ENCODE results near the gene PPFIA4. TPM values are rescaled to one million over a fixed set of nuclear protein-coding genes. Genes with fewer than 3 reads are reported as not detected.
"Not testable (repeated sequence)": the region's sequence is repeated elsewhere in the genome, so short reads cannot be mapped to it uniquely, and the experiment has no call there.

Gene PPFIA4
- 122 and 180 TPM in 2 replicates for total RNA-seq
- 110 TPM for polyA plus RNA-seq (2012)

GRCh38 chr1:203026031-203026665 is at the start of gene PPFIA4:
Gene PPFIA4, plus strand, starts transcription at chr1:203026491. Its CDS starts 12,518 bp downstream, at chr1:203039009.
- DNase-seq (ENCODE audit: low read depth): peak; percentile 91

DNA sequence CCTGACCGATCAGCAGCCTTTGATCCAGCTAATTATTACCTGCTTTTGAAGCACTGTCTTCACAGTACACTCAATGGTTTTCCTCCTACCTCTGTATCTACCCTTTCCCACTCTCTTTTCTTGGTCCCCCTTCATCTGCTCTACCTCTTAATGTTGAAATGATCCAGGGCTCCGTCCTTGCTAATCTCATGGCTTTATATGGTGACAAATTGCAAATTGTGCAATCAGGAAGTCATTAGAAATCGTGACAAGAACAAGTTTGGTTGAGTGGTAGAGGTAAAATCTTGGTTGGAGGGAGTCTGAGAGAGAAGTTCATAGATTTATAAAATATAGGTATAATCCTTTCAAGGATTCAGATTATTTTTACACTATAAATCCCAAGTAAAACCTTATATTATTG is 49.7 kb upstream of the PPFIA4 start:
- no peak for DNase-seq (ENCODE audit: low read depth)

- no peak for DNase-seq (ENCODE audit: low read depth)
Observed at GRCh38 chr1:202979459-202979858, 46.8 kb upstream of the PPFIA4 start.

DNA sequence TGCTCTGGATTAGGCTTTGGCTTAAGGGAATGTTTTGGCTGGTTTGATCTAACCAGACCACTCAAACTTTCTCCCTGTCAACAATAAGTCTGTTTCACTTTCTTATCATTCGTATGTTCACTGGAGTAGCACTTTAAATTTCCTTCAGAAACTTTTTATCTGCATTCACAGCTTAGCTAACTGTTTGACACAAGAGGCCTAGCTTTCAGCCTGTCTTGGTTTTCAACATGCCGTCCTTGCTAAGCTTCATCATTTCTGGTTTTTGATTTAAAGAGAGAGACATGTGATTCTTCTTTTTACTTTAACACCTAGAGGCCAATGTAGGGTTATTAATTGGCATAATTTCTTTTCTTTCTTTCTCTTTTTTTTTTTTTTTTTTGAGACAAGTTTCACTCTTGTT is 44.4 kb upstream of the PPFIA4 start:
- no peak for DNase-seq (ENCODE audit: low read depth)

DNA sequence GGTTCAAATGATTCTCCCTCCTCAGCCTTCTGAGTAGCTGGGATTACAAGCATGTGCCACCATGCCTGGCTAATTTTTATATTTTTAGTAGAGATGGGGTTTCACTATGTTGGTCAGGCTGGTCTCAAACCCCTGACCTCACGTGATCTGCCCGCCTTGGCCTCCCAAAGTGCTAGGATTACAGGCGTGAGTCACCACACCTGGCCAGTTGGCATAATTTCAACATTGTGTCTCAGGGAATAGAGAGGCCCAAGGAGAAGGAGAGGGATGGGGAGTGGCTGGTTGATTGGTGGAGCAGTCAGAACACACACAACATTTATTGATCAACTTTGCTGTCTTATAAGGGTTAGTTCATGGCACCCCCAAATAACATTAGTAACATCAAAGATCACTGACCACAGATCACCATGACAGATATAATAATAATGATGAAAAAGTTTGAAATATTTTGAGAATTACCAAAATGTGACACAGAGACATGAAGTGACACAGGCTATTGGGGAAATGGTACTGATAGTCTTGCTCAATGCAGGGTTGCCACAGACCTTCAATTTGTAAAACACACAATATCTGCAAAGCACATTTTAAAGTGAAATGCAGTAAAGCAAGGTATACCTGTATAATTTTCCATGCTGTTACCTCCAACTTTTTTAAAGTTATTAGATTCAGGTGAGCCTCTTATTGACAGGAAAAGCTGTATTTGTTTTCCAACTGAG is 43.4 kb upstream of the PPFIA4 start:
- peak; percentile 41 for DNase-seq (ENCODE audit: low read depth)

GRCh38 chr1:202986120-202986519 is 40.2 kb upstream of the PPFIA4 start:
- DNase-seq (ENCODE audit: low read depth): not testable (repeated sequence)

- peak; percentile 21 for DNase-seq (ENCODE audit: low read depth)
Observed at GRCh38 chr1:202987255-202987654, 39.0 kb upstream of the PPFIA4 start.

DNA sequence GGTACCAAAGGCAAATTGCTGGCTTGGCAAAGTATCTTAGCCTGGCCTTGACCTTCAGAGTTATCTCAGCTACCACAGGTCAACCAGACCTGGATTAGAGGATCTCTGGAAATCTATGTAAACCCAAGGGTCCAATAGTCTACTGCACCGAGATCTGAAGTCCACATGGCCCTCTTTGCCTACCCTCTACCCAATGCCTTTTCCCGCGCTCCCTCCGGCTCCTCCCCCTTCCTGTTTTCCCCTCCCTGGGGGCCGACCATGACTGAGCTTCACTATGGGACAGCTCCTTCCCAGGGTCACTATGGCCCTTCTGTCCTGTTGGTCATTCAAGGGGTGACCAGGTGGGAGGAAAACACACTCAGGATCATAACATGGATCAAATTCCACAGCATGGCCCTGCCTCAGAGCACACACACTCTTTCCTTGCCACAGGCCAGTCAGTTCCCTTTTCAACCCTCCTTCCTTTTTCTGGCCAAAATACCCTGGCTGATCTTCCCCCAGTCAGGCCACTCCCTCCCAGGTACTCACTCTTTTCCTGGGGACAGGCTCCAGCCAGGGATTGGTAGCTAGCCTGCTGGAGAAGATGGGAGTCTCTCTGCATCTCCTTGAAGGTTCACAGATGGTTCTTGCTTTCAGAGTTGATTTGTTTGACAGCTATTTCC is 38.2 kb upstream of the PPFIA4 start:
- DNase-seq (ENCODE audit: low read depth): no peak

- DNase-seq (ENCODE audit: low read depth): no peak
Observed at GRCh38 chr1:202989879-202990278, 36.4 kb upstream of the PPFIA4 start.

DNA sequence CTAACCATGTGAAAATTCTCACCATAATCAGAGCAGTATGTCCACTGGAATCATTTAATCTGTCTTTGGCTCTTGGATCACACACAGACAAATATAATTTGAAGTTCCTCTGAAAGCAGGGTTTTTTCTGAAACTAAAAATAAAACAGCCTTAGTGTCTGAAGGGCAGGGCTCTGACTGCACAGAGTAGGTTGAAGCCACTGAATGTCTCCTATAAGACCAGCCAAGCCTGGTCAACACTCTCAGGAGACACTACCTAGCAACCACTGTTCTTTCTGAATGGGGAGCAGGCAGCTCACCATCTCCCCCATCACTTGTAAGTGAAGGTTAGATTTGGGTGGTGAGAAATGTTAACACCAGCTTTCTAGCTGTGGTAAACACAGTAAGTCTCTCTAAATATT is 35.2 kb upstream of the PPFIA4 start:
- DNase-seq (ENCODE audit: low read depth): no peak

DNA sequence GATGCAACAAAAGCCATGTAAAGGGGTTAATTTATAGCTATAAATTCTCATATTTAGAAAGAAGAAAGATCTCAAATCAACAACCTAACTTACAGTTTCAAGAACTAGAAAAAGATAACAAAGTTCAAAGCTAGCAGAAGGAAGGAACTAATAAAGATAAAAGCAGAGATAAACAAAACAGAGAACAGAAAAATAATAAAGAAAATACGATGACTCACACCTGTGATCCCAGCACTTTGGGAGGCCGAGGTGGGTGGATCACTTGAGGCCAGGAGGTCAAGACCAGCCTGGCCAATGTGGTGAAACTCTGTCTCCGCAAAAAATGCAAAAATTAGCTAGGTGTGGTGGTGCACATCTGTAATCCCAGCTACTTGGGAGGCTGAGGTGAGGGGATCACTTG is 31.5 kb upstream of the PPFIA4 start:
- DNase-seq (ENCODE audit: low read depth): no peak

- DNase-seq (ENCODE audit: low read depth): peak; percentile 71
Observed at GRCh38 chr1:202998836-202999750, 27.2 kb upstream of the PPFIA4 start.

DNA sequence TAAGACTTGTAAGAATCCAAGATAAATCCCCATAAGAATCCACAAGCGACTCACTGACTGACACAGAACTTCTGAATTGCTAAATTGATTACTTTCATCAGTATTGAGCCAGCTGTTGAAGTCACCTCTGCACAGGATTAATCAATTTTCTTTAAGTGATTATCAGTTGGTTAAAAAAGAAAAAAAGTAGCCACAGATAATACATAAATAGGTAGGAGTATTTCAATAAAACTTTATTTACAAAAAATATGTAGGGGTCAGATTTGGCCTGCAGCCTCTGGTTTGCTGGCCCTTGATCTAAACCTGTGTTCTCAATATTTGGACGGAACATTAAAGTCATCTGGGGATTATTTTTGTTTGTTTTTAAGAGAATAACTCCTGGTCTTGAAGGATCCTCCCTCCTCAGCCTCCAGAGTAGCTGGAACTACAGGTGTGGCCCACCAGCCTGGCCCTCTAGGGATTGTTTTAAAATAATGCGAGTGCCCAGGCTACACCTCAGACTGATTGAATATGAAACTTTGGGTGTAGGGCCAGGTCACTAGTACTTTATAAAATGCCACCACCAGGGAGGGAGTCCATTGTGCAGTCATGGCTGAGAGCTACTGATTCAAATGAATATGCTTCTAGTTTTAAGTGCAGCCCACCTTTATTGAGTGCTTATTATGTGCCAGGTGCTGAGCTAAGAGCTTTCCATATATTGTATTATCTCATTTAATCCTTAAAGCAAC is 25.9 kb upstream of the PPFIA4 start:
- DNase-seq (ENCODE audit: low read depth): no peak

GRCh38 chr1:203001986-203002385 is 24.3 kb upstream of the PPFIA4 start:
- DNase-seq (ENCODE audit: low read depth): no peak

DNA sequence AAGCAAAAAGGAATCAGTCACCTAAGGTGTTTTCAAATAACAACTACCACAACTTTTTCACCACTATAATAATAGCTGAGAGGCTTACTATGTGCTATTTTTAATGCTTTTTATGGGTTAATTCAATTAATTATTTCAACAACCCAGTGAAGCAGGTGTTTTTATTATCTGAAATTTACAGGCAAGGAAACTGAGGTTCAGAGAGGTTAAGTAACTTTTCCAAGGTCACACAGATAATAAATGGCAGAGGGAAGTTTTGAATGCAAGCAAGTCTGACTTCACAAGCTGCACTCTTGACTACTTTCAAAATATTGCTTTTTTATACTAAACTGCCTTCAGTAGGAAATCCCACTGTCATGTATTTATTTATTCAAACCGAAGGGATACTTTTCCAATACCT is 23.3 kb upstream of the PPFIA4 start:
- no peak for DNase-seq (ENCODE audit: low read depth)

GRCh38 chr1:203005395-203006142 is 20.7 kb upstream of the PPFIA4 start:
- DNase-seq (ENCODE audit: low read depth): not testable (repeated sequence)

- DNase-seq (ENCODE audit: low read depth): peak; percentile 98
Observed at GRCh38 chr1:203006948-203007871, 19.1 kb upstream of the PPFIA4 start, which contains the start of gene TMEM183A. Gene TMEM183A, plus strand, starts transcription at chr1:203007374. Its CDS starts 92 bp downstream, at chr1:203007466.

DNA sequence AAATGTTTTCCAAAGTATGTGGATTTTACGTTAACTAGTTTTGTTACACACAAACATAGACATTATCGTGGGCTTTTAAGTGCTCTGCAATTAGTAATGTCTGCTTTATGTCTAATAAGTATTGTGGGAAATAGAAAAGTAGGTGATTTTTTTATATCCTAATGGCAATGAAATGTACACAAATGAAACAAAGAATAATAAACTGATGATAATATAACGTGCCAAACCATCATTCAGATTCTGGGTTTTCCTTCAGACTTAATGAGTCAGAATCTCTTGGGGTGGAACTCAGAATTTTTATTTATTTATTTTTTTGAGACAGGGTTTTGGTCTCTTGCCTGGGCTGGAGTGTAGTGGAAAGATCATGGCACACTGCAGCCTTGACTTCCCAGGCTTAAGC is 17.1 kb upstream of the PPFIA4 start:
- DNase-seq (ENCODE audit: low read depth): no peak

GRCh38 chr1:203011582-203011981 is 14.7 kb upstream of the PPFIA4 start:
- DNase-seq (ENCODE audit: low read depth): no peak

All from myocyte (in vitro differentiated cells).